ENCODE results near the gene TMEM8B. TPM values are rescaled to one million over a fixed set of nuclear protein-coding genes. Genes with fewer than 3 reads are reported as not detected.

The TMEM8B gene
- total RNA-seq, 2 experiments from 2014 or later, result 3.8 to 4.0 TPM

Other genes with a start within 250 kb of the TMEM8B start
- 10 to 100 TPM; 29.8 to 30.9 TPM for gene TESK1, start 224.0 kb upstream of the TMEM8B start, total RNA-seq
- 1 to 10 TPM; 5.4 to 7.1 TPM for gene CD72, start 210.8 kb upstream of the TMEM8B start, total RNA-seq
- 100 to 1,000 TPM; 195 to 202 TPM for gene SIT1, start 178.3 kb upstream of the TMEM8B start, total RNA-seq
- gene RMRP, start 171.2 kb upstream of the TMEM8B start, total RNA-seq, result over 10,000 TPM in 1 of 2 experiments, 1,000 to 10,000 TPM in 1; 1,959 to 11,185 TPM
- 10 to 100 TPM; 30.7 to 30.9 TPM for gene CCDC107, start 170.9 kb upstream of the TMEM8B start, total RNA-seq
- 10 to 100 TPM; 11.8 to 13.5 TPM for gene ARHGEF39, start 164.0 kb upstream of the TMEM8B start, total RNA-seq
- gene CA9, start 155.3 kb upstream of the TMEM8B start, total RNA-seq, result under 1 TPM in 1 of 2 experiments, not detected in 1; 0.40 TPM
- 10 to 100 TPM; 13.1 to 13.4 TPM for gene TPM2, start 139.3 kb upstream of the TMEM8B start, total RNA-seq
- gene TLN1, start 97.0 kb upstream of the TMEM8B start, total RNA-seq, result 100 to 1,000 TPM; 362 to 422 TPM
- gene CREB3, start 96.6 kb upstream of the TMEM8B start, total RNA-seq, result 10 to 100 TPM; 18.1 to 18.3 TPM
- gene GBA2, start 80.0 kb upstream of the TMEM8B start, total RNA-seq, result 10 to 100 TPM; 42.8 to 44.1 TPM
- gene RGP1, start 79.9 kb upstream of the TMEM8B start, total RNA-seq, result 10 to 100 TPM; 24.7 to 28.4 TPM
- not detected for gene MSMP, start 75.0 kb upstream of the TMEM8B start, total RNA-seq
- 10 to 100 TPM in 1 of 2 experiments, 1 to 10 TPM in 1; 8.7 to 11.7 TPM for gene NPR2, start 37.6 kb upstream of the TMEM8B start, total RNA-seq
- gene SPAG8, start 17.0 kb upstream of the TMEM8B start, total RNA-seq, result 1 to 10 TPM; 1.8 to 2.5 TPM
- 10 to 100 TPM; 56.5 to 69.9 TPM for gene HINT2, start 14.2 kb upstream of the TMEM8B start, total RNA-seq
- not detected for gene FAM221B, start 496 bp upstream of the TMEM8B start, total RNA-seq
- not detected for gene OR13J1, start 41.2 kb downstream of the TMEM8B start, total RNA-seq
- gene HRCT1, start 77.0 kb downstream of the TMEM8B start, total RNA-seq, result not detected
- gene SPAAR, start 80.3 kb downstream of the TMEM8B start, total RNA-seq, result not detected
- not detected for gene OR2S2, start 128.9 kb downstream of the TMEM8B start, total RNA-seq
- 1 to 10 TPM; 7.0 to 8.2 TPM for gene RECK, start 207.7 kb downstream of the TMEM8B start, total RNA-seq

All from activated CD4-positive, alpha-beta T cell treated with anti-CD3 and anti-CD28 coated beads, Interleukin-2, amount 10 ng/mL, durations not matched to agents 7 days and 5 days (primary cell).